Measurements from ENCODE around the gene STX3. TPM values are rescaled to one million over a fixed set of nuclear protein-coding genes. Genes with fewer than 3 reads are reported as not detected.

STX3 gene
- 11.1 TPM for total RNA-seq (ENCODE audit: insufficient read depth, low replicate concordance)

DNA sequence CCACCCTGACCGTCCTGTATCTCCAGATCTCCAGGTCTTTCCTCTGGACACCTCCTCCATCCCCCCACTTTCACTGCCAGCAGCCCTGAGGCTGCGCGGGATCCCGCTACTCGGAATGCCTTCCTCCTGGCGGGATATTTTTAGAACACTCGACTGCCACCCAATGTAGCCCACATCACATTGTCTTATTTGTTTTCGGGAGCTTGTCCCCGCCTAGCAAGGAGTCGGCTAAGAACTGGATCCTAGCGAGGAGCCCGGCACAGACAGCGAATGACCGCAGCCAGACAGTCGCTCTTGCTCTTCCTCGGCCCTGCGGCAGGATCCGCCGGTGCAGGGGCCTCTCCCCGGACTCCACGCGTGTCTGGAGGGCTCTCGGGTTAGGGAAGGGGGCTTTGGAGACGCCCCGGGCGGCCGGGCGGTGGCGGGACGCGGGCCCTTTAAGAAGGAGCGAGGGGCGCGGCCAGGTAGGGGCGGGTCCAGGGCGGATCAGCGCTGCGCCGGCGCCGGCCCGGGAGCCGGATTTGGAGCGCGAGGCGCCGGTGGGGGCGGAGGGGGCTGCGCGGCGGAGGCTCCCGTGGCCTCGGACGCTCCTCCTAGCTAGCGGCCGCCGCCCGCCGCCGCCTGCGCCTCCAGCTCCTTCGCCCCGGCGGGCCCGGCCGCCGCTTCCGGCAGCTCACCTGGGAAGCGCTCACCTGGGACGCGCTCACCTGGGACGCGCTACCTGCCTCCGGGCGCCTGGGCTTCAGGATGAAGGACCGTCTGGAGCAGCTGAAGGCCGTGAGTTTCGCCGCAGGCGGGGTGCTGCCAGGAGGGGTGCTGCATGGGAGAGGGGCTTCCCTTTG, at the start of gene STX3:
Gene STX3, plus strand, starts transcription at position 518 of the 842 bp plus-strand sequence. Its CDS starts 230 bp downstream, at position 748.
- DNase-seq (ENCODE audit: low spot score), result peak; percentile 55

DNA sequence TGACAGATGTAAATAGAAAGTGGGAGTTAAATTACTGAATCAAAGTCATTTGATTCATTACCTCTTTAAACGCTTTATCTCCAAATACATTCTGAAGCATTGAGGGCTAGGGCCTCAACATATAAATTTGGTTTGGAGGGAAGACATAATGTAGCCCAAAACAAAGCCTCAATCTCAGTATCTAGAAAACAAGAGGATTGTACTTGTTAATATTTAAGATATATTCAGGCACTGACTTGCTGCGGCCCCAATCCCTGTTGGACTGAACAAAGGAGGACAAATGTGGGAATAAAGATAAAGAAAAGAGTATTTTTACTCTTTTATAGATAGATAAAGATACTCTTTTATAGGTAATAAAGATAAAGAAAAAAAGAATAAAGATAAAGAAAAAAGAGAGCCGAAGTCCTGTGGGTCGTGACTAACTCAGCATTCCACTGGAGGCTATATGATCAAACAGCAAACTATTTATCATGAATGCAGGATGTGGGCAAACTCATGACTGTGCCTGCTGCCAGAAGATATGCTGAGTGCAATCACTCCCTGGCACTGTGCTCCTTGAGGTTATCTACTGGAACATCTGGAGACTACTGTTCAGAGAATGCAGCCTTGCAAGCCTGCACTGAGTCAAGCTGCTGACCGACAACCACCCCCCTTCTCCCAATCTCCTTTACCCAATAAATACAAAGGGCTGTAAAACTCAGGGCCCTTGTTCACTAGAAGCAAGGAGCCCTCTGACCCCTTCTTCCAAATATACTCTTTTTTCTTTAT, 48.5 kb upstream of the STX3 start:
- DNase-seq (ENCODE audit: low spot score), result peak; percentile 35

DNA sequence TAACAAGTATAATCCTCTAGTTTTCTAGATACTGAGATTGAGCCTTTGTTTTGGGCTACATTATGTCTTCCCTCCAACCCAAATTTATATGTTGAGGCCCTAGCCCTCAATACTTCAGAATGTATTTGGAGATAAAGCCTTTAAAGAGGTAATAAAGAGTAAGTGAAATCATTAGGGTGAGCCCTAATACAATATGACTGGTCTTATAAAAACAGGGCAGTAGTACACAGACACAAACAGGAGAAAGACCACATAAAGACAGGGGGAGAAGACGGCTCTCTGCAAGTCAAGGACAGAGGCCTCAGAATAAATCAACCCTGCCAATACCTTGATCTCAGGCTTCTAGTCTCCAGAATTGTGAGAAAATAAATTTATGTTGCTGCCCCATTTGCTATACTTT, 47.8 kb upstream of the STX3 start:
- DNase-seq (ENCODE audit: low spot score), result no peak

DNA sequence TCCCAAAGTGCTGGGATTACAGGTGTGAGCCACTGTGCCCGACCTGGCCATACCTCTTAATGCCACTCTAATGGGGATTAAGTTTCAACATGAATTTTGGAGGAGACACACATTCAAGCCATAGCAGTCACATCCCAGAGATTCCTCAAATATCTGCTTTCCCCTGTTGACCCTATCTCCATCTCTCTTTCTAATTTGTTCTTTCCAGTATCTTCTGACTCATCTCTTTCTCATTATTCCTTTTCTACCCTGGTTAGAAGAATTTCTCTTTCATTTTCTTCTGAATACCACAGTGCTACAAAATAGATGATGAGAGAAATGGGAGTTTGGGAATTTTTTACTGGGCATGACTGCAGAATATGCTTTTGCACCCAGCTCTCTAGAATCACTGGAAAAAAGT, 46.6 kb upstream of the STX3 start:
- no peak for DNase-seq (ENCODE audit: low spot score)

DNA sequence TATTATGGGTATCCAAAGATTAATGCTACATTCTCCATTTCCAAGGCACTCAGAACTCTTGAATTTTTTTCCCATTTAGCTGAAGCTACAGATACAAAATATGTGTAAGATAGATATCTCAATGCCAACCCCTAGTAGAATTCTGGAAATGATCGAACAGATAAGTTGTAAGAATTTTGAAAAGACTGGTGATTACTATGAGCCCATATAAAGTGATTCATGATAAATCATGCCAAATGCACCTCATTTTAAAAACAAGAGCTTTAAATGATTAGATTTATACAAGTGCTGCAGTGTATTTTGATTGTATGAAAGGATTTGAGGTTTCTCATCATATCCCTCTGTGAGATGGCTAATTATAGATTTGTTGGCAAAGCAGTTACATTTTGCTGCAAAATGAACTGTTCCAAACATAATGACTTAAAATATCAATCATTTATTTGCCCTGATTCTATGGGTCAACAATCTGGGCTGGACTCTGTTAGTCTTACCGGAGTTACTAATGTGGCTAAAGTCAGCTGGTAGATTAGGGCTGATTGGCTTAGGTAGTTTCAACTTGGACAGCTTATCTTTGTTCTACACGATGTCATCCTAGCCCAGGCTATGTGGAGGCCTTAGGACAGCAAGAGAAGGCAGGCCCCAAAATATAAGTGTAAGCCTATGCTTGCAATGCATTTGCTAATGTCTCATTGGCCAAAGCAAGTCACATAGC, 44.9 kb upstream of the STX3 start:
- no peak for DNase-seq (ENCODE audit: low spot score)

DNA sequence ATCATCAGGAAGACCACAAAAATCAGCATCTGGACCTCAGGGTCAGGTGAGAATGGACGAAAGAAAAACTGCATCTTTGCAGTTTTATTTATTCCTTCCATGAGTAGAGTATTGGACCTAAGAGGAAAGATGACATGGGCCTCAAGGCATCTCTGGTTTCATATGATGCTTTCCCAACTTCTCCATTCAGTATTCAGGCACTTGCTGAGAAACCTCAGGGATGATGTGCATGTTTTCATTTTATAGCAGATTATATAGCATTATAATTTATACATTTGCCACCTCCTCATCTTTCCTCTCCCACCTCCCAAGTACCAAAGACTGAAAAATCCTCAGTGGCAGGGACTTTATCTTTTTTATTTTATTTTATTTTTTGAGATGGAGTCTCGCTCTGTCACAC, 41.4 kb upstream of the STX3 start, which contains the start of gene OR10V1:
Gene OR10V1, minus strand, starts transcription at position 101 of the 400 bp plus-strand sequence. Its CDS starts 0 bp downstream, at position 101.
- DNase-seq (ENCODE audit: low spot score), result no peak

DNA sequence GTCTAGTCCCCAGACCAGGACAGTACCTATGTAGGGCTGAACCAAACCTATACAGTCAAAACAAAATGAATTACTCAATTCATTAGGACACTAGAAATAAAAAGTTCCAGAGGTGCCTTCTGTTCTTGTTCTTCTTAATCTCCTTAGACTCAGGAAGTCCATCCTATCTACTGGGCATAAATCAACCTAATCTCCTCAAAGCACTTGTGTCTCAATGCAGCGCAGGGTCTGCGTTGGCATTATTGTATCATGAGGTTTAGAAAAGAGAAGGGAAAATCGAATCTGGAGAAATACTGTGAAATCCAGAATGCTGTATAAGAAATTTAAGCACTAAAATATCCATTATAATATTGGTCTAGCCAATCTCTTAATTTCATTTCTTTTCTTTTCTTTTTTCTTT, 39.1 kb upstream of the STX3 start:
- DNase-seq (ENCODE audit: low spot score), result no peak

DNA sequence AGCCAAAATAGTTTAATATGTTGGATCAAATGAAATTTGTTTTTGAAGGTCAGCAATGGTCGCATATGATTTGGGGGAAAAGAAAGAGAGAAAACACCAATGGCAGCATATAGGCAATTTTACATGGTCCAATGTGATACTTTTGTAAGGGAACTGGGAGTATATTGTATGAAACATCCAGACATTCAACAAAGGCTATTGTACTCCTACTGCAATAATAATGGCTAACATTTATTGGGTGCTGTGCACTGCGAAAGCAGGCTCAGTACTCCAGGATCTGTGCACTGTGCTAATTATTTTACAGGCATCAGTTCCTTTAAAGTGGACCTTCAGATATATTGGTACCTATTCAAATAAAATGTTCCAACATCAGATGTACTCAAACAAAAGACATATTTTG, 35.6 kb upstream of the STX3 start:
- DNase-seq (ENCODE audit: low spot score), result no peak

DNA sequence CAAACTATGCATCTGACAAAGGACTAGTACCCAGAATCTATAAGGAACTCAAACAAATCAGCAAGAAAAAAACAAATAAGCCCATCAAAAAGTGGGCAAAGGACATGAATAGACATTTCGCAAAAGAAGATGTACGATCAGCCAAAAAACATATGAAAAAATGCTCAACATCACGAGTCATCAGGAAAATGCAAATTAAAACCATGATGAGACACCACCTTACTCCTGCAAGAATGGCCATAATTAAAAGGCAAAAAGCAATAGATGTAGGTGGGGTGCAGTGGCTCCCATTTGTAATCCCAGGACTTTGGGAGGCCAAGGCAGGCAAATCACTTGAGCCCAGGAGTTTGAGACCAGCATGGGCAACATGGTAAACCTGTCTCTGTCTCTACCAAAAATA, 31.1 kb upstream of the STX3 start:
- DNase-seq (ENCODE audit: low spot score), result no peak

DNA sequence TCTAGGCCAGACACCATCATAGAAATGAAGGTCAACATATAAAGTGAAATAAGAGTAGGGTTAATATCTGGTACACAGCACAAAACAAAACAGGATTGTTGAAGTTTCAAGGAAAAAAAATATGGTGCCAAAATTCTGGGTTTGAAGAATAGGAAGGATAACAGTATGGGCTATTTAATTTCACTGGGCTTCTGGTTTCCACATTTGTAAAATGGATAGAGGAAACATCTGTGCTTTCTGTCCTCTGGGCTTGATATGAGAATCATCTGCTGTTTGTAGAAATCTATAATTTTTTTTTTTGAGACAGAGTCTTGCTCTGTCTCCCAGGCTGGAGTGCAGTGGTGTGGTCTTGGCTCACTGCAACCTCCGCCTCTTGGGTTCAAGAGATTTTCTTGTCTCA, 27.8 kb upstream of the STX3 start:
- DNase-seq (ENCODE audit: low spot score), result no peak

DNA sequence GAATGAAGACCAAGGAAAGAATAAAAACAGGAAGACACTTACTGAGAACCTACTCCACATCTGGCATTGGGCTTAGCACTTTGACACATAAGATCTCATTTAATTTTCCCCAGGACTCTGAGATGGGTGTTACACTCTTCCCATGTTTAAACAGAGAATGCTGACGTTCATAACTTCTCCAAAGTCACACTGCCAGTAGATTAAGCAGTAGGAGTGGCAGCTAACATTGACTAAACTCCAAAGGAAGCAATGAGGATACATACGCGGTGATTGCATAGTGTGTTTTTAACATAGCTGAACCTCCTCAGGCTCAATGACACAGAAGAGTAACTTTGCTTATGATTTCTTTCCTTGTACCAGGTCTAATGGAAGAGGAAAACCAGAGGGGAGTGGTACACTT, 27.0 kb upstream of the STX3 start:
- DNase-seq (ENCODE audit: low spot score), result no peak

DNA sequence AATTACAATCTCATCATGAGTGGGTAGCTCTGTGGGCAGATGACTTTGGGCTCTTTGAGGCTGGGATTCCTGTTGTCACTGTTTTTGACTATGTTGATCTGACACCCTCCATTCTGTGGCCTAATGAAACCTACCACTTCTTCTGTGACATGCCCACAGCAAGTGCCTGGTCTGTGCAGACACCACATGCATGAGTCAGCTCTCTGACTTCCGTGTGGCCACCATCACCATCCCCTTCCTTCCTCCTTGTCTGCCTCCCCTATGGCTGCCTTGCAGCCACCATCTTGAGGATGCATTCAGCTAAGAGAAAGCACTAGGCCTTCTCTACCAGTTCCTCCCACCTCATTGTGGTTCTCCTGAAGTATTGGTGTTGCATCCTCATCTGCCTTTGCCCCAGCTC, 26.3 kb upstream of the STX3 start:
- no peak for DNase-seq (ENCODE audit: low spot score)

DNA sequence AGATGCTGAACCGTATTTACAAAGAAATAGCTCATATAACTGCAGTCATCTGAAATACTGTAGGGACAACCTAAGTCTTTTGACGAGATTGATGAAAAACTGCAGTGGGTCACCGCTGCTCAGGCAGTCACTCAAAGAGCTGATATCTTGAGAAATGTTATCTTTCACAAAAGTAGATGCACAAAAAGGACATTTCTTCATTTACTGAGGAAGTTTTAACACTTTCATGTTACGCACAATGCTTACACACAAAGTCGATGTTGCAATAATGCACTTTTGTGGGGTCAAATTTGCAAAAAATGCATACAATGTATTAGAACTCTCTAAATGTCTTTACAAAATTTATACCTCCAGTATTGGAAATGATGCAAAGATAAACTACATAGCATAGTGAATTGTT, 25.3 kb upstream of the STX3 start:
- DNase-seq (ENCODE audit: low spot score), result no peak

DNA sequence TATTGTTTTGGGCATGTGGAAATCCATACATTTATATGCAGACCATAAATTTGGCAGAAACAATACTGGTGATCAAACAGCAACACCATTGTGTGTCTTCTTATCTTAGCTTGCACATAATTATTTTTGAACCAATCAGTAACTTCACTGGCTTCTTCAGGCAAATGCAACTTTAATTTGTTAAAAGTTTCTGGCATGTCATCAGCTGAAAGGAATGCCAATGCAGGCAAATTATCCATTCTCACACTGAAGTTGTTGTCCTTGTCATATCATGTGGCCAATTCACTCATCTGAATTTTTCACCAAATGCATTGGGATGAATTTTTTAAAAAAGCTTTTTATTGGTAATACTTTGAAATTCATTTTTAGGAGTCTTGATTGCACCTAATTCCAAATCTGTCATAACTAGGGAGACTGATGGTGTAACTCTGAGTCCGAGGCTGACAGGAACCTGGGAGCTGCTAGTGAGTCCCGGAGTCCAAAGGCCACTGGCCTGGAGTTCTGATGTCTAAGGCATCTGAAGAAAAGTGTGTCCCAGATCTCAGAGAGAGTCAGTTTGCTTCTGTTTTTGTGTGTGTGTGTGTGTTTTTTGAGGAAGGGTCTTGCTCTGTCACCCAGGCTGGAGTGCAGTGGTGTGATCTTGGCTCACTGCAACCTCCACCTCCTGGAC, 24.1 kb upstream of the STX3 start:
- DNase-seq (ENCODE audit: low spot score), result no peak

DNA sequence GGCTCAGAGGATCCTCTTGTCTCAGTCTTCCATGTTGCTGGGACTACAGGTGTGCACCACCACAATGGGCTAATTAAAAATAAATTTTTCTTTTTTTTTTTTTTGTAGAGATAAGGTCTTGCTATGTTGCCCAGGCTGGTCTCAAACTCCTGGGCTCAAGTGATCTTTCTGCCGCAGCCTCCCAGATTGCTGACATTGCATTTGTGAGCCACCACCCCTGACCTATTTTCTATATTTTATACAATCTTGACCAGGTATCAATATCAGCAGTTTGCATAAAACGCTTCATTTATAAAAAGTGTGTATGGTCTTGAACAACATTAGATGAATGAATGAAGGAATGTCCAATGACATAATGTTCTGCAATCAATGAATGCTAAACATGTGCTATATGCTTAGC, 9.1 kb upstream of the STX3 start:
- DNase-seq (ENCODE audit: low spot score), result no peak

DNA sequence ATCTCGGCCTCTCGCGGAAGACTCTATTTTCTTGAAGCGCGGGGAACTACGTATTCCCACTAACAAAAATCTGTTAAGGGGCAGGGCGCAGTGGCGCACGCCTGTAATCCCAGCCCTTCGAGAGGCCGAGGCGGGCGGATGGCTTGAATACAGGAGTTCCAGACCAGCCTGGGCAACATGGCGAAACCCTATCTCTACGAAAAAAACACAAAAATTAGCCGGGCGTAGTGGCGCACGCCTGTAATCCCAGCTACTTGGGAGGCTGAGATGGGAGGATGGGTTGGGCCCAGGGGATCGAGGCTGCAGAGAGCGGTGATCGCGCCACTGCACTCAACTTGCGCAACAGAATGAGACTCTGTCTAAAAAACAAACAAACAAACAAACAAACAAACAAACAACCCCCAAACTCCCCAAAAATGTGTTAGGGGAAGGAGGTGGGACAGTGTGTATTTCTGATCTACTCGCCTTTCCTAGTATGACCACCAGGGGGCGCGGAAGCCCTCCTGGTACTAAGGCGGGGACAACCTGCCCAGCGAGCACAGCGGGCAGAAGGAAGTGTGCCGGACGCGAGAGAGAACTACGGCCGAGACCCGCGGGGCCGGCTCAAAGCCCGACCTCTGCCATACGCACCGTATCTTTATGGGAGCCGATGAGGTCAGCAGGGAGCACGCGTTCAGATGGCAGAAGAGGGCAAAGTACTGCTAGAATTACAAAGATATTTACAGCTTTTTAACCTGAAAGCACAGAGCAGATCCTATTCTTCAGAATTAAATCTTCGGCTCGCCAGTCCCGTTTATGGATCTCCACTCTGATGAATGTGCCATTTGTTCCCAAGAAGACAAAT, 1.3 kb upstream of the STX3 start:
- DNase-seq (ENCODE audit: low spot score), result peak; percentile 79

DNA sequence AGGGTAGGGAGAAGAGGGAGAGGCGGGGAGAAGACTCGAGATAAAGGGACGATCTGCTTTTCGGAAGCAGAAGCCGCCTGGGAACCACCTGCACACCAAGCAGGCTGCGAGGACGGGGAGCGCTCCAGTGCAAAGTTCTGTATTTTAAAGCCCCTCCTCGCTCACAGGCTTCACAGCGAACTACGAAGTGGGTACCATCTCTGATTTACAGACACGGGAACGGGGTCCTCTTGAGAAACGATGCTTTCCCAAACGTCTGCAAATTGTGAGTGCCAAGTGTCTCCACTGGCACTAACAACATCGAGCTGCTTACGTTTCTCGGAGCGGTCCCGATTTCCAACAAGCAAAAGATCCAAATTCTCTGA, 700 bp upstream of the STX3 start:
- no peak for DNase-seq (ENCODE audit: low spot score)

DNA sequence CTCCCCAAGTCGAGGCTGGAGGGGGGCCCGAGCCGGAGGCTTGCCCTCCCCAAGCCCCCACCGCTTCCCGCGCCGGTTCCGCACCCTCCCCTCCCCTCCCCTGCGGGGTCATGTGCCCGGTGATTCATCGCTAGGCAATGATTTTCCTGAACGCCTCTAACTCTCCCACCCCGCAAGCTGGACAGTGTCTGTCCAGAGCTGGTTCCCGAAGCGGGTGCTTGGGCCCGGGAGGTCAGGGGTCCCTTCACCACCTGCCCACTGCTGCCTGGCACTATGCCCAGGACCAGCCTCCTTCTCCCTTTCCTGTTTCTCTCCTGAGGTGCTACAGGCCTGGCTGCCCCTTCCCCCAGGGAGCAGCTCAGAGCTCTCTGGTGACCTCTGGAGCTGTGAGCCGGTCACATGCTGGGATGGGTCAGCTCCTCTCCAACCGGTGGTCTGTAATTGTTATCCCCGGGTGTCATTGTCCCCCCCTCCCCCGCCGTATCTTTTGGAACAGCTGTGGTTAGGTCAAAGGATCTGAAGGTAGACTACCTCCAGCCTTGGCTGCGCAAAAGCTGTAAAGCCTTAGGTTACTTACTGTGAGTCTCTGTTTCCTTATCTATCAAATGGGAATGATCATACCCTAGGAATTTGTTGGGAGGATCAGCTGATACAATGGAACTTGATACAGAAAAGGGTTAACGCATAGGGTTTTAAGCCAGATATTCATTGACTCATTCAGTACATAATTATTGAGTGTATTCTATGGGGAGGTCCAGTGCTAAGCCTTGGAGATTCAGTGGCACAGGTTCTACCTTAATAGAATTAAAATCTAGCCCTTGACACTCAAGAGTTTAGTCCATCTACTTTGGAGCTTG, 753 bp downstream of the STX3 start:
- peak; percentile 66 for DNase-seq (ENCODE audit: low spot score)

DNA sequence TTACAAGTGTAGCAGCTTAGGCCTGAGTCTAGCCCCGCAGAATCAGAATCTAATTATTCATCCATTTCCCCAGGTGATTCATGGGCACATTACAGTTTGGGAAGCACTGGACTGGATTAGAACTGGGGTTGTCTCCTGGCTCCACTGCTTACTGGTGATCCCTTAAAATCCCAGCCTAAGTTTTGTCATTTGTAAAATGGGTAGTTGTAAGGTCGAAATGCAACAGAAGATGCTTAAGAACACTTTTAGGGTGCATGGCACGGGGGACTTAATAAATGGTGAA, 1.3 kb downstream of the STX3 start:
- no peak for DNase-seq (ENCODE audit: low spot score)

DNA sequence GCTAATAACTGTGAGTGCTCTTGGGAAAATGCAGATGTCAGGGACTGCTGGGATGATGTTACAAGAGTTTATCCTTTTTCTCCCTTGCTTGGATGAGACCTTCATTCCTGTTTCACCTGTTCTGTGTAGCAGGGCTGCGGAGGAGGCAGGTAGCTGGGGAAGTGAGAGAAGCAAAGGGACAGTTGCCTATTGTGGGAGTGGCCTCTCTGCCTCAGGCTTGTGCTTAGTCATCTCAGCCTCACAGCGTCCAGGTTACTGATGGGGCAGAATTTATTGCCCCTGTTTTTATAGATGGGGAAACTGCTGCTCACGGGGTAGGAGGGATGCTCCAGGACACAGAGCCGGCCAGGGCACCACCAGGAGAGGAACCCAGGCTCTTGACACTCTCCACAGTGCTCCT, 1.7 kb downstream of the STX3 start:
- peak; percentile 20 for DNase-seq (ENCODE audit: low spot score)

Measured in umbilical cord (tissue), 2 donors.